ENCODE measurements around the gene PLEKHM3. TPM values are rescaled to one million over a fixed set of nuclear protein-coding genes. Genes with fewer than 3 reads are reported as not detected.

The PLEKHM3 gene
- total and polyA plus RNA-seq, 2 of the 13 experiments (the other 11 are each of a cell fraction or from before 2014, with no cell fraction given): 4.5 to 4.7 TPM

GRCh38 chr2:207935991-207936370 lies 89.3 kb downstream of the PLEKHM3 start (continued):
- 0 out of 2 replicates have a peak, but pooled peaks have one; percentile 29 for TF ChIP-seq AFF4 (CRISPR knock-in tag; IDR thresholded peaks at IDR 0.05)
- TF ChIP-seq SMAD3 (CRISPR knock-in tag; IDR thresholded peaks at IDR 0.05): no peak
- TF ChIP-seq ZMAT3 (CRISPR knock-in tag; conservative IDR thresholded peaks at IDR 0.05): no peak
- TF ChIP-seq SATB2 (CRISPR knock-in tag; IDR thresholded peaks at IDR 0.05): no peak
- no peak for TF ChIP-seq HDAC6 (IDR thresholded peaks at IDR 0.05; ENCODE audit: low read depth, low read length)
- no peak for TF ChIP-seq ZNF496 (CRISPR knock-in tag; IDR thresholded peaks at IDR 0.05; ENCODE audit: insufficient replicate concordance)
- TF ChIP-seq SETDB1 (CRISPR knock-in tag; IDR thresholded peaks at IDR 0.05; ENCODE audit: borderline replicate concordance): no peak
- no peak for TF ChIP-seq ZNF879 (CRISPR knock-in tag; IDR thresholded peaks at IDR 0.05)
- TF ChIP-seq BCLAF1 (IDR thresholded peaks at IDR 0.05): no peak
- TF ChIP-seq GMEB1 (CRISPR knock-in tag; IDR thresholded peaks at IDR 0.05; ENCODE audit: borderline replicate concordance): no peak
- TF ChIP-seq SALL2 (CRISPR knock-in tag; IDR thresholded peaks at IDR 0.05): no peak
- TF ChIP-seq MIER2 (CRISPR knock-in tag; IDR thresholded peaks at IDR 0.05): peak; percentile 36
- TF ChIP-seq ZNF30 (CRISPR knock-in tag; IDR thresholded peaks at IDR 0.05): no peak
- TF ChIP-seq RERE (CRISPR knock-in tag; IDR thresholded peaks at IDR 0.05; ENCODE audit: low read depth): no peak
- no peak for TF ChIP-seq ZNF589 (CRISPR knock-in tag; conservative IDR thresholded peaks at IDR 0.05)
- TF ChIP-seq HMG20A (CRISPR knock-in tag; IDR thresholded peaks at IDR 0.05; ENCODE audit: borderline replicate concordance): peak; percentile 9; the same call in 1 of the 2 replicates

All from HepG2 (cell line).